K562 (cell line): ENCODE results near the gene LAMTOR1. TPM values are rescaled to one million over a fixed set of nuclear protein-coding genes. Genes with fewer than 3 reads are reported as not detected.

ENCODE experiments used
- ESRRA ChIP-seq: fragments of 450-650 bp; IDR thresholded peaks from 2 replicates; pipeline ENCODE4 v1.6.1; 2014; ENCODE audit warnings: low read depth, mild to moderate bottlenecking, moderate library complexity, borderline replicate concordance
- FOXM1 ChIP-seq, 2 experiments: fragments of 450-650 bp in 1 of 2; sonication (generic) in 1 of 2; formaldehyde crosslinking in 1 of 2; IDR thresholded peaks; 2 replicates each; pipeline versions ENCODE4 v1.6.1 to v1.9.0; 2017 to 2022; ENCODE audit warnings: low read depth in 2 of 2, mild to moderate bottlenecking in 2 of 2, missing genetic modification reagents in 1 of 2, moderate library complexity in 1 of 2
- HDAC2 ChIP-seq: fragments of 450-650 bp; IDR thresholded peaks from 2 replicates; pipeline ENCODE4 v1.6.1; 2016; ENCODE audit warnings: mild to moderate bottlenecking
- HEY1 ChIP-seq: fragments of 250-450 bp; sonication (Bioruptor Pico); IDR thresholded peaks from 2 replicates; pipeline ENCODE4 v1.5.0; 2020; ENCODE audit warnings: mild to moderate bottlenecking, moderate library complexity, borderline replicate concordance
- NBN ChIP-seq: fragments of 450-650 bp; IDR thresholded peaks from 2 replicates; pipeline ENCODE4 v1.6.1; 2016; ENCODE audit warnings: low read depth, mild to moderate bottlenecking
- PHF20 ChIP-seq: fragments of 450-650 bp; IDR thresholded peaks from 2 replicates; pipeline ENCODE4 v1.6.1; 2018; ENCODE audit not compliant: partially characterized antibody
- SMARCA4 ChIP-seq: fragments of 450-650 bp; IDR thresholded peaks from 2 replicates; pipeline ENCODE4 v1.6.1; 2016
- SMC3 ChIP-seq: conservative IDR thresholded peaks from 2 replicates; pipeline ENCODE4 v1.6.1; 2011; ENCODE audit warnings: low read depth, low read length, improper control_type of control experiment; ENCODE audit not compliant: insufficient read depth
- TAF7 ChIP-seq: fragments of 450-650 bp; IDR thresholded peaks from 2 replicates; pipeline ENCODE4 v1.6.1; 2016; ENCODE audit warnings: missing genetic modification characterization, missing compliant biosample characterization
- ZNF175 ChIP-seq: fragments of 200-800 bp; sonication (Bioruptor generic); IDR thresholded peaks from 2 replicates; pipeline ENCODE4 v1.6.1; 2016; ENCODE audit warnings: low read depth, mild to moderate bottlenecking, missing genetic modification characterization, missing compliant biosample characterization
- ZNF384 ChIP-seq: IDR thresholded peaks from 2 replicates; pipeline ENCODE4 v1.6.1; 2012; ENCODE audit warnings: low read depth, low read length, improper control_type of control experiment
- polyA plus RNA-seq, 8 experiments: library from polyadenylated mRNA; depleted of rRNA in 4 of 8; stranded (reverse) in 5 of 8; unstranded in 3 of 8; fragments of >200 nt; fragmentation: Nextera tagmentation in 2 of 8; fragmentation: Illumina TruSeq in 1 of 8; extraction: Ambion mirVana in 2 of 8; extraction: Trizol in 1 of 8; gene quantifications; 2 replicates each; pipeline versions ENCODE4 v1.2.1 to v1.2.3, GENCODE V29; 2011 to 2014; ENCODE audit warnings: inconsistent platforms in 1 of 8, missing spikeins in 1 of 8
- total RNA-seq, 7 experiments: library from RNA; depleted of rRNA in 6 of 7; stranded (reverse); fragments of >200 nt in 6 of 7; fragmentation: Illumina TruSeq in 2 of 7; extraction: Trizol in 2 of 7; gene quantifications; 2 replicates each; pipeline versions ENCODE4 v1.2.1 to v1.2.3, GENCODE V29; 2011 to 2021; ENCODE audit warnings: low replicate concordance in 1 of 7
- TF ChIP-seq, protein P1 (sequence below): fragments of 450-650 bp; IDR thresholded peaks from 2 replicates; pipeline ENCODE4 v1.6.1; 2016; ENCODE audit warnings: borderline replicate concordance
- TF ChIP-seq, protein P2 (sequence below): IDR thresholded peaks from 2 replicates; pipeline ENCODE4 v1.6.1; 2012; ENCODE audit warnings: low read depth, low read length, improper control_type of control experiment, borderline replicate concordance
- TF ChIP-seq, protein P3 (sequence below): sonication (generic); formaldehyde crosslinking; IDR thresholded peaks from 2 replicates; pipeline ENCODE4 v1.8.0; 2023; ENCODE audit warnings: missing genetic modification reagents, mild to moderate bottlenecking, borderline replicate concordance
- TF ChIP-seq, protein P4 (sequence below): fragments of 450-650 bp; IDR thresholded peaks from one replicate; pipeline ENCODE4 v1.6.1; 2018; ENCODE audit warnings: mild to moderate bottlenecking, moderate library complexity; ENCODE audit not compliant: partially characterized antibody

Gene LAMTOR1
- total and polyA plus RNA-seq, 9 of the 15 experiments (the other 6 are each of a cell fraction or from before 2014, with no cell fraction given) = 62.6 to 104 (median 85.3) TPM

DNA sequence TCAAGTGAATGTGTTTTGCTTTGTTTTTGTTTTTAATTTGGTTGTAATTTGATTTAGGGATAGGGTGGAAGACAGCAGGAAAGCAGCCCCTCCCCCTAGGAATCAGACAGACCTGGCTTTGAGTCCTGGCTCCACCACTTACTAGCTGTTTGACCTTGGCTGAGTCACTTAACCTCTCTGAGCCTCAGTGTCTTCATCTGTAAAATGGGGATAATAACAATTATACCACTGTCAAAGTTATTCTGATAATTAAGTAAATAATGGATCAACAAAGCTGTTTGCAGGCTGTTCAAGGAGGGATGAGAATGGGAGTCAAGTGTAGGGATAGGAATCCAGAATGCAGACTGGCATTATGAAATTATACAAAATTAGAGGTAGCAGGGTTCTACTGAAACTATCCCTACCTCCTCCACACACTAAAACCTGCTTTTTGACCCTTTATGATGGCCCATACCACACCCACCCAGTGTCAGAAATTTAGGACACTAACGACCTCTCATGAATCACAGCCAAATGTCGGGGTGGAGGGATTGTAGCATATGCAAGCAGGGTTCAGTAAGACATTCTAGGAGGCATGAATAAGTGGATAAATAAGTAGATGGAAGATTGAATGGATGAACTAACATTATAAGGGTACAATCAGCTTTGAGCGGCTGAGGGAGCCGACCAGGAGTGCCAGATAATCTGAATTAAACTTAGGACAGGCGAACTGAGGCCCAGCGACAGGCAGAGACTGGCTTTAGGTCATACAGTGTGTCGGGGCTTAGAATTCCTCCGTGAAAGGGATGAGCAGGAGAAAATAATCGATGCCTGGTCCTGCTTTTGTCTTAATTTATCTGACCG is 8.4 kb upstream of the LAMTOR1 start (continued):
- TF ChIP-seq FOXM1 (IDR thresholded peaks at IDR 0.05; ENCODE audit: low read depth) = no peak
- no peak; the same call in 1 of the 2 replicates for TF ChIP-seq FOXM1 (CRISPR knock-in tag; IDR thresholded peaks at IDR 0.05; ENCODE audit: low read depth)
- TF ChIP-seq, protein P1, sequence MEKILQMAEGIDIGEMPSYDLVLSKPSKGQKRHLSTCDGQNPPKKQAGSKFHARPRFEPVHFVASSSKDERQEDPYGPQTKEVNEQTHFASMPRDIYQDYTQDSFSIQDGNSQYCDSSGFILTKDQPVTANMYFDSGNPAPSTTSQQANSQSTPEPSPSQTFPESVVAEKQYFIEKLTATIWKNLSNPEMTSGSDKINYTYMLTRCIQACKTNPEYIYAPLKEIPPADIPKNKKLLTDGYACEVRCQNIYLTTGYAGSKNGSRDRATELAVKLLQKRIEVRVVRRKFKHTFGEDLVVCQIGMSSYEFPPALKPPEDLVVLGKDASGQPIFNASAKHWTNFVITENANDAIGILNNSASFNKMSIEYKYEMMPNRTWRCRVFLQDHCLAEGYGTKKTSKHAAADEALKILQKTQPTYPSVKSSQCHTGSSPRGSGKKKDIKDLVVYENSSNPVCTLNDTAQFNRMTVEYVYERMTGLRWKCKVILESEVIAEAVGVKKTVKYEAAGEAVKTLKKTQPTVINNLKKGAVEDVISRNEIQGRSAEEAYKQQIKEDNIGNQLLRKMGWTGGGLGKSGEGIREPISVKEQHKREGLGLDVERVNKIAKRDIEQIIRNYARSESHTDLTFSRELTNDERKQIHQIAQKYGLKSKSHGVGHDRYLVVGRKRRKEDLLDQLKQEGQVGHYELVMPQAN = peak; percentile 51; the same call in 1 of the 2 replicates
- TF ChIP-seq PHF20 = no peak
- 0 out of 2 replicates have a peak, but pooled peaks have one; percentile 23 for TF ChIP-seq NBN
- TF ChIP-seq, protein P2, sequence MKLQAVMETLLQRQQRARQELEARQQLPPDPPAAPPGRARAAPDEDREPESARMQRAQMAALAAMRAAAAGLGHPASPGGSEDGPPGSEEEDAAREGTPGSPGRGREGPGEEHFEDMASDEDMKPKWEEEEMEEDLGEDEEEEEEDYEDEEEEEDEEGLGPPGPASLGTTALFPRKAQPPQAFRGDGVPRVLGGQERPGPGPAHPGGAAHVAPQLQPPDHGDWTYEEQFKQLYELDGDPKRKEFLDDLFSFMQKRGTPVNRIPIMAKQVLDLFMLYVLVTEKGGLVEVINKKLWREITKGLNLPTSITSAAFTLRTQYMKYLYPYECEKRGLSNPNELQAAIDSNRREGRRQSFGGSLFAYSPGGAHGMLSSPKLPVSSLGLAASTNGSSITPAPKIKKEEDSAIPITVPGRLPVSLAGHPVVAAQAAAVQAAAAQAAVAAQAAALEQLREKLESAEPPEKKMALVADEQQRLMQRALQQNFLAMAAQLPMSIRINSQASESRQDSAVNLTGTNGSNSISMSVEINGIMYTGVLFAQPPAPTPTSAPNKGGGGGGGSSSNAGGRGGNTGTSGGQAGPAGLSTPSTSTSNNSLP = no peak
- TF ChIP-seq ZNF175 (CRISPR knock-in tag) = no peak
- 0 out of 2 replicates have a peak, but pooled peaks have one; percentile 57 for TF ChIP-seq HEY1
- TF ChIP-seq SMC3 = no peak
- no peak for TF ChIP-seq ZNF384
- TF ChIP-seq TAF7 = 0 out of 2 replicates have a peak, but pooled peaks have one; percentile 2
- TF ChIP-seq, protein P3, sequence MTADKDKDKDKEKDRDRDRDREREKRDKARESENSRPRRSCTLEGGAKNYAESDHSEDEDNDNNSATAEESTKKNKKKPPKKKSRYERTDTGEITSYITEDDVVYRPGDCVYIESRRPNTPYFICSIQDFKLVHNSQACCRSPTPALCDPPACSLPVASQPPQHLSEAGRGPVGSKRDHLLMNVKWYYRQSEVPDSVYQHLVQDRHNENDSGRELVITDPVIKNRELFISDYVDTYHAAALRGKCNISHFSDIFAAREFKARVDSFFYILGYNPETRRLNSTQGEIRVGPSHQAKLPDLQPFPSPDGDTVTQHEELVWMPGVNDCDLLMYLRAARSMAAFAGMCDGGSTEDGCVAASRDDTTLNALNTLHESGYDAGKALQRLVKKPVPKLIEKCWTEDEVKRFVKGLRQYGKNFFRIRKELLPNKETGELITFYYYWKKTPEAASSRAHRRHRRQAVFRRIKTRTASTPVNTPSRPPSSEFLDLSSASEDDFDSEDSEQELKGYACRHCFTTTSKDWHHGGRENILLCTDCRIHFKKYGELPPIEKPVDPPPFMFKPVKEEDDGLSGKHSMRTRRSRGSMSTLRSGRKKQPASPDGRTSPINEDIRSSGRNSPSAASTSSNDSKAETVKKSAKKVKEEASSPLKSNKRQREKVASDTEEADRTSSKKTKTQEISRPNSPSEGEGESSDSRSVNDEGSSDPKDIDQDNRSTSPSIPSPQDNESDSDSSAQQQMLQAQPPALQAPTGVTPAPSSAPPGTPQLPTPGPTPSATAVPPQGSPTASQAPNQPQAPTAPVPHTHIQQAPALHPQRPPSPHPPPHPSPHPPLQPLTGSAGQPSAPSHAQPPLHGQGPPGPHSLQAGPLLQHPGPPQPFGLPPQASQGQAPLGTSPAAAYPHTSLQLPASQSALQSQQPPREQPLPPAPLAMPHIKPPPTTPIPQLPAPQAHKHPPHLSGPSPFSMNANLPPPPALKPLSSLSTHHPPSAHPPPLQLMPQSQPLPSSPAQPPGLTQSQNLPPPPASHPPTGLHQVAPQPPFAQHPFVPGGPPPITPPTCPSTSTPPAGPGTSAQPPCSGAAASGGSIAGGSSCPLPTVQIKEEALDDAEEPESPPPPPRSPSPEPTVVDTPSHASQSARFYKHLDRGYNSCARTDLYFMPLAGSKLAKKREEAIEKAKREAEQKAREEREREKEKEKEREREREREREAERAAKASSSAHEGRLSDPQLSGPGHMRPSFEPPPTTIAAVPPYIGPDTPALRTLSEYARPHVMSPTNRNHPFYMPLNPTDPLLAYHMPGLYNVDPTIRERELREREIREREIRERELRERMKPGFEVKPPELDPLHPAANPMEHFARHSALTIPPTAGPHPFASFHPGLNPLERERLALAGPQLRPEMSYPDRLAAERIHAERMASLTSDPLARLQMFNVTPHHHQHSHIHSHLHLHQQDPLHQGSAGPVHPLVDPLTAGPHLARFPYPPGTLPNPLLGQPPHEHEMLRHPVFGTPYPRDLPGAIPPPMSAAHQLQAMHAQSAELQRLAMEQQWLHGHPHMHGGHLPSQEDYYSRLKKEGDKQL (CRISPR knock-in tag) = no peak
- TF ChIP-seq, protein P4, sequence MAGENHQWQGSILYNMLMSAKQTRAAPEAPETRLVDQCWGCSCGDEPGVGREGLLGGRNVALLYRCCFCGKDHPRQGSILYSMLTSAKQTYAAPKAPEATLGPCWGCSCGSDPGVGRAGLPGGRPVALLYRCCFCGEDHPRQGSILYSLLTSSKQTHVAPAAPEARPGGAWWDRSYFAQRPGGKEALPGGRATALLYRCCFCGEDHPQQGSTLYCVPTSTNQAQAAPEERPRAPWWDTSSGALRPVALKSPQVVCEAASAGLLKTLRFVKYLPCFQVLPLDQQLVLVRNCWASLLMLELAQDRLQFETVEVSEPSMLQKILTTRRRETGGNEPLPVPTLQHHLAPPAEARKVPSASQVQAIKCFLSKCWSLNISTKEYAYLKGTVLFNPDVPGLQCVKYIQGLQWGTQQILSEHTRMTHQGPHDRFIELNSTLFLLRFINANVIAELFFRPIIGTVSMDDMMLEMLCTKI = no peak
- peak; percentile 97 for TF ChIP-seq HDAC2
- TF ChIP-seq ESRRA = peak; percentile 99
- TF ChIP-seq SMARCA4 = no peak; the same call in 1 of the 2 replicates
